Gastroesophageal sphincter (tissue), 4 donors: Measurements from ENCODE around the gene MACROD1. TPM values are rescaled to one million over a fixed set of nuclear protein-coding genes. Genes with fewer than 3 reads are reported as not detected.

Experiments used
- ATAC-seq: fragments of 150-250 bp; one replicate; pipeline ENCODE4 v1.9.1; 2016; ENCODE audit warnings: mild to moderate bottlenecking, moderate library complexity
- H3K27ac ChIP-seq, 4 donors: fragments of 200-600 bp; sonication (generic) in 3 of 4; 1 replicate in 3 of 4; 2 replicates in 1 of 4; pipeline ENCODE4 v1.5.1; 2016 to 2019
- H3K27me3 ChIP-seq: fragments of 200-600 bp; sonication (generic); one replicate; pipeline ENCODE4 v1.5.1; 2019
- H3K36me3 ChIP-seq, 2 donors: fragments of 200-600 bp; sonication (generic); one replicate each; pipeline ENCODE4 v1.5.1; 2019; ENCODE audit warnings: control low read depth in 1 of 2
- H3K4me1 ChIP-seq, 3 donors: fragments of 200-600 bp; sonication (generic); 1 replicate in 2 of 3; 2 replicates in 1 of 3; pipeline ENCODE4 v1.5.1; 2016 to 2019; ENCODE audit warnings: control low read depth in 2 of 3
- H3K4me3 ChIP-seq, 2 donors: fragments of 200-600 bp; sonication (generic); one replicate each; pipeline ENCODE4 v1.5.1; 2019; ENCODE audit warnings: mild to moderate bottlenecking in 1 of 2, moderate library complexity in 1 of 2
- H3K9me3 ChIP-seq, 3 donors: fragments of 200-600 bp; sonication (generic); one replicate each; pipeline ENCODE4 v1.5.1; 2017 to 2019; ENCODE audit warnings: control low read depth in 2 of 3
- CTCF ChIP-seq, 4 experiments: fragments of 200-600 bp in 2 of 4; fragments of 450-650 bp in 2 of 4; sonication (generic) in 1 of 4; IDR thresholded peaks; one replicate each; pipeline ENCODE4 v1.5.1; 2017 to 2019; ENCODE audit warnings: antibody characterized with exemption in 4 of 4, mild to moderate bottlenecking in 2 of 4, moderate library complexity in 2 of 4
- EP300 ChIP-seq: sonication (generic); formaldehyde crosslinking; IDR thresholded peaks from one replicate; pipeline ENCODE4 v1.6.1; 2017; ENCODE audit warnings: antibody characterized with exemption, mild to moderate bottlenecking
- POLR2A ChIP-seq, 2 donors: fragments of 450-650 bp; IDR thresholded peaks; one replicate each; pipeline ENCODE4 v1.6.1; 2017; ENCODE audit warnings: antibody characterized with exemption in 2 of 2, mild to moderate bottlenecking in 2 of 2, moderate library complexity in 1 of 2
- POLR2AphosphoS5 ChIP-seq: sonication (generic); formaldehyde crosslinking; IDR thresholded peaks from one replicate; pipeline ENCODE4 v1.6.1; 2017; ENCODE audit warnings: antibody characterized with exemption
- WGBS, 2 donors: methylation state at CpG; one replicate each; pipeline ENCODE4 v1.1.5; 2018; ENCODE audit warnings: low coverage in 1 of 2; 5-methylcytosine and 5-hydroxymethylcytosine counted together
- total RNA-seq, 4 donors: library from RNA; depleted of rRNA; stranded (reverse); fragments of >200 nt; gene quantifications; one replicate each; pipeline ENCODE4 v1.1.0, GENCODE V29; 2016

Gene MACROD1
- total RNA-seq, 4 donors from 2014 or later: 26.9 to 56.2 (median 30.4) TPM

- Histone ChIP-seq H3K9me3 (no peaks in the 10 kb centered on the region), H3K27me3 (peaks cover 39% of the 10 kb centered on the region), H3K27ac (peak overlapping the region in 1 of 4 donors; percentile 32), H3K36me3 (no peaks in the 10 kb centered on the region), H3K4me1 (peaks cover 0 to 28% (median 9%) of the 10 kb centered on the region in 3 donors), H3K4me3 (peak overlapping the region in 1 of 2 donors; percentile 61)
- ATAC-seq: no peak
- 6 to 7% methylated on average over 8 to 9 of the region's 17 CpGs for WGBS, 2 donors
- no peak for TF ChIP-seq CTCF (IDR thresholded peaks at IDR 0.05)
- no peak for TF ChIP-seq POLR2AphosphoS5
- TF ChIP-seq POLR2A (IDR thresholded peaks at IDR 0.05): no peak
- no peak for TF ChIP-seq EP300
Measured at GRCh38 chr11:64035081-64035524, 130.8 kb downstream of the MACROD1 start.

- TF ChIP-seq EP300: no peak
- TF ChIP-seq POLR2AphosphoS5: no peak
- TF ChIP-seq POLR2A (IDR thresholded peaks at IDR 0.05): no peak
- no peak for ATAC-seq
- H3K27ac ChIP-seq: no peak overlapping the region
- peaks cover 0 to 28% (median 9%) of the 10 kb centered on the region in 3 donors for H3K4me1 ChIP-seq
- H3K27me3 ChIP-seq: peaks cover 41% of the 10 kb centered on the region
- no peaks in the 10 kb centered on the region for H3K36me3 ChIP-seq
- no peaks in the 10 kb centered on the region for H3K9me3 ChIP-seq
- no peak overlapping the region for H3K4me3 ChIP-seq
- WGBS, 2 donors: 67 to 76% methylated on average over 4 to 9 of the region's 9 CpGs
Measured at GRCh38 chr11:64034411-64034811, 131.5 kb downstream of the MACROD1 start.

- WGBS, 2 donors: no CpG with 5 or more reads among the region's 4 CpGs
- Histone ChIP-seq H3K27me3 (peaks cover 60% of the 10 kb centered on the region), H3K9me3 (no peaks in the 10 kb centered on the region), H3K4me3 (no peak overlapping the region), H3K36me3 (no peaks in the 10 kb centered on the region), H3K27ac (no peak overlapping the region), H3K4me1 (peaks cover 0 to 37% (median 9%) of the 10 kb centered on the region in 3 donors)
- ATAC-seq: no peak
- TF ChIP-seq EP300 (no peak), POLR2A (IDR thresholded peaks at IDR 0.05) (no peak), CTCF (IDR thresholded peaks at IDR 0.05) (no peak), POLR2AphosphoS5 (no peak)
Measured at GRCh38 chr11:64032050-64032449, 133.9 kb downstream of the MACROD1 start.

- ATAC-seq: no peak
- peaks cover 0 to 26% (median 6%) of the 10 kb centered on the region in 3 donors for H3K4me1 ChIP-seq
- H3K4me3 ChIP-seq: no peak overlapping the region
- 0 to 100% methylated on average over 1 of the region's 3 CpGs for WGBS, 2 donors
- TF ChIP-seq POLR2AphosphoS5 (no peak), POLR2A (IDR thresholded peaks at IDR 0.05) (no peak), CTCF (IDR thresholded peaks at IDR 0.05) (no peak), EP300 (no peak)
- H3K36me3 ChIP-seq: no peaks in the 10 kb centered on the region
- peaks cover 50% of the 10 kb centered on the region for H3K27me3 ChIP-seq
- no peaks in the 10 kb centered on the region for H3K9me3 ChIP-seq
- H3K27ac ChIP-seq: no peak overlapping the region
Measured at GRCh38 chr11:64031001-64031400, 134.9 kb downstream of the MACROD1 start.

GRCh38 chr11:64029773-64030172, 136.1 kb downstream of the MACROD1 start:
- no peak for TF ChIP-seq CTCF (IDR thresholded peaks at IDR 0.05)
- TF ChIP-seq POLR2A (IDR thresholded peaks at IDR 0.05): no peak
- no peak for TF ChIP-seq POLR2AphosphoS5
- no peak for TF ChIP-seq EP300
- ATAC-seq: no peak
- WGBS, 2 donors: 75 to 81% methylated on average over 2 to 7 of the region's 8 CpGs
- Histone ChIP-seq H3K9me3 (no peaks in the 10 kb centered on the region), H3K4me1 (peaks cover 0 to 16% (median 0%) of the 10 kb centered on the region in 3 donors), H3K27ac (no peak overlapping the region), H3K27me3 (peaks cover 41% of the 10 kb centered on the region), H3K4me3 (no peak overlapping the region), H3K36me3 (no peaks in the 10 kb centered on the region)
